ENCODE results near the gene SERPINA12. TPM values are rescaled to one million over a fixed set of nuclear protein-coding genes. Genes with fewer than 3 reads are reported as not detected.

SERPINA12 gene
- total and polyA plus RNA-seq, 2 of the 13 experiments (the other 11 are each of a cell fraction or from before 2014, with no cell fraction given): 0.08 TPM; not detected in 1

DNA sequence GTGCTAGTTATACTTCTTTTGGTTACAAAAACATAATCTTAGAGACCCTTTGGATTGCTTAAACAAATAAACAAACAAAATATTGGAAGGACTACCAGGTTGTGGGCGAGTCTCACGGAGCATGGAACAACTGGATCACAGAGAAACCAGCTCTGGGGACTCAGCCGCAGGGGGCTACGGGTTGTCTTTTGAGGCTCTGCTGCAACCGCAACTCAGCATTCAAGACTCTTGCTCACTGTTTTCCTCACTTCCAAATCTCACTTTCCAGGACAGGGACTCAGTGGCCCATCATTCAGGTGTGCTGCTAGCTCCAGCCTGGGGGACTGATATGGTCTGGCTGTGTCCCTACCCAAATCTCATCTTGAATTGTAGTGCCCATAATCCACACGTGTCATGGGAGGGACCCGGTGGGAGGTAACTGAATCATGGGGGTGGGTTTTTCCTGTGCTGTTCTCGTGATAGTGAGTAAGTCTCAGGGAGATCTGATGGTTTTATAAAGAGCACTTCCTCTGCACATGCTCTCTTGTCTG is 37.9 kb upstream of the SERPINA12 start (continued):
- TF ChIP-seq ZSCAN5A (CRISPR knock-in tag; IDR thresholded peaks at IDR 0.05; ENCODE audit: borderline replicate concordance) (no peak), RNF2 (conservative IDR thresholded peaks at IDR 0.05; ENCODE audit: low read depth) (no peak), ZNF343 (CRISPR knock-in tag; IDR thresholded peaks at IDR 0.05) (no peak), ZNF569 (CRISPR knock-in tag; IDR thresholded peaks at IDR 0.05; ENCODE audit: borderline replicate concordance) (no peak), ZNF333 (CRISPR knock-in tag; IDR thresholded peaks at IDR 0.05; ENCODE audit: borderline replicate concordance) (no peak), BRF2 (CRISPR knock-in tag; IDR thresholded peaks at IDR 0.05) (no peak), E2F5 (CRISPR knock-in tag; conservative IDR thresholded peaks at IDR 0.05) (no peak), PHF5A (CRISPR knock-in tag; IDR thresholded peaks at IDR 0.05; ENCODE audit: low read depth, unreplicated experiment) (no peak), NFATC3 (CRISPR knock-in tag; IDR thresholded peaks at IDR 0.05) (no peak), CHD2 (IDR thresholded peaks at IDR 0.05; ENCODE audit: low read depth, low read length) (no peak)
- TF ChIP-seq, protein P1, sequence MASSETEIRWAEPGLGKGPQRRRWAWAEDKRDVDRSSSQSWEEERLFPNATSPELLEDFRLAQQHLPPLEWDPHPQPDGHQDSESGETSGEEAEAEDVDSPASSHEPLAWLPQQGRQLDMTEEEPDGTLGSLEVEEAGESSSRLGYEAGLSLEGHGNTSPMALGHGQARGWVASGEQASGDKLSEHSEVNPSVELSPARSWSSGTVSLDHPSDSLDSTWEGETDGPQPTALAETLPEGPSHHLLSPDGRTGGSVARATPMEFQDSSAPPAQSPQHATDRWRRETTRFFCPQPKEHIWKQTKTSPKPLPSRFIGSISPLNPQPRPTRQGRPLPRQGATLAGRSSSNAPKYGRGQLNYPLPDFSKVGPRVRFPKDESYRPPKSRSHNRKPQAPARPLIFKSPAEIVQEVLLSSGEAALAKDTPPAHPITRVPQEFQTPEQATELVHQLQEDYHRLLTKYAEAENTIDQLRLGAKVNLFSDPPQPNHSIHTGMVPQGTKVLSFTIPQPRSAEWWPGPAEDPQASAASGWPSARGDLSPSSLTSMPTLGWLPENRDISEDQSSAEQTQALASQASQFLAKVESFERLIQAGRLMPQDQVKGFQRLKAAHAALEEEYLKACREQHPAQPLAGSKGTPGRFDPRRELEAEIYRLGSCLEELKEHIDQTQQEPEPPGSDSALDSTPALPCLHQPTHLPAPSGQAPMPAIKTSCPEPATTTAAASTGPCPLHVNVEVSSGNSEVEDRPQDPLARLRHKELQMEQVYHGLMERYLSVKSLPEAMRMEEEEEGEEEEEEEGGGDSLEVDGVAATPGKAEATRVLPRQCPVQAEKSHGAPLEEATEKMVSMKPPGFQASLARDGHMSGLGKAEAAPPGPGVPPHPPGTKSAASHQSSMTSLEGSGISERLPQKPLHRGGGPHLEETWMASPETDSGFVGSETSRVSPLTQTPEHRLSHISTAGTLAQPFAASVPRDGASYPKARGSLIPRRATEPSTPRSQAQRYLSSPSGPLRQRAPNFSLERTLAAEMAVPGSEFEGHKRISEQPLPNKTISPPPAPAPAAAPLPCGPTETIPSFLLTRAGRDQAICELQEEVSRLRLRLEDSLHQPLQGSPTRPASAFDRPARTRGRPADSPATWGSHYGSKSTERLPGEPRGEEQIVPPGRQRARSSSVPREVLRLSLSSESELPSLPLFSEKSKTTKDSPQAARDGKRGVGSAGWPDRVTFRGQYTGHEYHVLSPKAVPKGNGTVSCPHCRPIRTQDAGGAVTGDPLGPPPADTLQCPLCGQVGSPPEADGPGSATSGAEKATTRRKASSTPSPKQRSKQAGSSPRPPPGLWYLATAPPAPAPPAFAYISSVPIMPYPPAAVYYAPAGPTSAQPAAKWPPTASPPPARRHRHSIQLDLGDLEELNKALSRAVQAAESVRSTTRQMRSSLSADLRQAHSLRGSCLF (CRISPR knock-in tag; IDR thresholded peaks at IDR 0.05; ENCODE audit: borderline replicate concordance): no peak

Data from HepG2 (cell line).